Astrocyte of the cerebellum (primary cell): ENCODE results near the gene DLG2.
A peak's percentile ranks its signal among the peaks of the same experiment; 100 is the strongest.

ENCODE experiments used
- DNase-seq: peaks from one replicate; pipeline ENCODE4 v3.0.0-alpha.2; 2011; ENCODE audit warnings: low read depth
- H3K4me3 ChIP-seq: 2 replicates; pipeline ENCODE4 v1.5.1; 2011; ENCODE audit warnings: mild to moderate bottlenecking, low read depth, low read length, moderate library complexity
- CTCF ChIP-seq: IDR thresholded peaks from 2 replicates; pipeline ENCODE4 v1.5.1; 2012; ENCODE audit warnings: low read length, low read depth, moderate library complexity, mild to moderate bottlenecking; ENCODE audit errors: missing control alignments
- in situ Hi-C: cut with HindIII; loops from 2 replicates; pipeline ENCODE4 v1.10.0; 2017; ENCODE audit warnings: low sequenced_read_pairs

DLG2 gene

DNA sequence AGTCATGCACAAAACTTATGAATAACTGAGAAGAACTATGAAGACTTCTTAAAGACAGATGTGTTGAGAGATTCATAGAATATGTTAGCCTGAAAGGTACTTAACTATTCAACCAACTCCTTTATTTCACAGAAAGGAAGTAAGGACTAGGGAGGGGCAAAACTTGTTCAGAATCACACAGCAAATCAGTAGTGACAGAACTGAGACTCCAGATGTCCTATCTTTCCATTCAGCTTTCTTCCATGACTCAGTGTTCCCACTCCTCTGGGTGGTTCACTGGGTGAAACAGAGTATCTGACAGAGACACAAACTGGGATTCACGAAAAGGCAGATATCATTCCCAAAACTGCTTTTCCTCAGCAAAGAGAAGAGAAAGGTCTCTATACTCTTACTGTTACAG lies 1053.3 kb downstream of the DLG2 start:
- no peak for DNase-seq

DNA sequence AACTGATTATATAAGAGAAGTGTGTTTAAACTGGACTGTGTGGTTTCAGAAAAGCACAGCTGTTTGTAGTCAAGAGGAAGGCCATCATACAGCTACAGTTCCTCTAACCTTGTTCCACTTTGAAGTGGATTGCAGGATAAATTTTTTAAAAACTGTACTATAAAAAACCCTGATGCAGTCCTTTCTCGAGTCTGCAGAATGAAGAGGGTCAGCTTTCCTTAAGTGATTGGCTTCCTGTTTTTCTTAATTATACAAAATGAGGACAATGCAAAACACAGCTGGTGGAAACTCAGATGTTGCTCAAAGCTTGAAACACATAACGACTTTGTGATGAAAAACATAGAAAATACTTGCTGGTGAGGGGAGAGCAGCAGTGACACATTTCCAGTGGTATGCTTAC lies 1060.5 kb downstream of the DLG2 start:
- in situ Hi-C loops: no loop called here
- no peak for DNase-seq
- TF ChIP-seq CTCF: no peak
- H3K4me3 ChIP-seq: no peak overlapping the region

More for the DNA sequence above, 1053.3 kb downstream of the DLG2 start:
- in situ Hi-C loops: no loop called here
- TF ChIP-seq CTCF: no peak
- no peak overlapping the region for H3K4me3 ChIP-seq

- no peak for DNase-seq
- no peak for TF ChIP-seq CTCF
- in situ Hi-C loops: no loop called here
- H3K4me3 ChIP-seq: no peak overlapping the region
Measured at GRCh38 chr11:84564867-84565184, 1062.3 kb downstream of the DLG2 start.

DNA sequence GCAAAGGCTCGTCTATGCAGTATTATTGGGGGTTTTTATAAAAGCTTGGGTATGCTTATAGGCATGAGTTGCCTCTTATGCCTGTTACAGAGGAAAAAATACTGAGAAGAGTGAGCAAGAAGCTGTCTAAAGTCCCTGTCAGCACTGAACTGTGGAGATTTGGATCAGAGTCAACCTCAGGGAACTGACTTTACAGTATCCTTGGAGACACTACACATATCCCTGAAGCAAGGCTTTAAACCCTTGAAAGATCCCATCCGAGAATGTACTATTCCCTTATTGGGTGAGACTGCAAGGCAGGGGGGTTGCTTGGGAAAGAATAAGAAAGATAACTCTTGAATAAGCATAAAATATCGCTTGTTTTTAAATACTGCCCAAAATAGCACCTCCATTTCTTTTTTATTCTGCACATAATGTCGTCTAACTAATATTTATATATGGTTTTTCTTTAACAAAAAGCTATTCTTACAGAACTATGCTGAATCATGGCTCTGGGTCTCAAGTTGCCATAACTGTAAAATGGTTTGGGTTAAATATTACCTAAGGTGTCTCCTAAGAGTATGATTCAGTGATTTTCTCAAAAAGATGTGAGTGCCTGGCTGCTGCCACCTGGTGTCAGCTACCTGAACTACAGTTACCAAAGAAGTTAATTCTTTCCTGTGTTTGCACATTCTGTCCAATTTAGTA lies 1062.8 kb downstream of the DLG2 start:
- DNase-seq: peak; percentile 9
- TF ChIP-seq CTCF: peak; percentile 88
- in situ Hi-C loops: no loop called here
- H3K4me3 ChIP-seq: no peak overlapping the region

GRCh38 chr11:84563356-84563755 lies 1063.8 kb downstream of the DLG2 start:
- DNase-seq: no peak
- TF ChIP-seq CTCF: no peak
- no peak overlapping the region for H3K4me3 ChIP-seq
- in situ Hi-C loops: no loop called here

- in situ Hi-C loops: no loop called here
- DNase-seq: no peak
- no peak overlapping the region for H3K4me3 ChIP-seq
- TF ChIP-seq CTCF: no peak
Measured at GRCh38 chr11:84560206-84560605, 1066.9 kb downstream of the DLG2 start.
